Endodermal cell (in vitro differentiated cells): ENCODE data around the gene P2RX6. TPM values are rescaled to one million over a fixed set of nuclear protein-coding genes. Genes with fewer than 3 reads are reported as not detected.
A peak's percentile ranks its signal among the peaks of the same experiment; 100 is the strongest.
"Not testable (repeated sequence)": the region's sequence is repeated elsewhere in the genome, so short reads cannot be mapped to it uniquely, and the experiment has no call there.

Experiments used
- DNase-seq: peaks from one replicate; pipeline ENCODE4 v3.0.0-alpha.2; 2017
- H3K27ac ChIP-seq: 2 replicates; pipeline ENCODE4 v1.5.1; 2013; ENCODE audit warnings: mild to moderate bottlenecking, low read depth, low read length, moderate library complexity
- H3K27me3 ChIP-seq: 2 replicates; pipeline ENCODE4 v1.6.1; 2013; ENCODE audit warnings: mild to moderate bottlenecking, low read length, moderate library complexity; ENCODE audit not compliant: insufficient read depth, control insufficient read depth, poor library complexity, severe bottlenecking
- H3K36me3 ChIP-seq: 2 replicates; pipeline ENCODE4 v1.7.0; 2013; ENCODE audit warnings: mild to moderate bottlenecking, low read length, moderate library complexity; ENCODE audit not compliant: control insufficient read depth, insufficient read depth
- H3K4me1 ChIP-seq: one replicate; pipeline ENCODE4 v1.7.0; 2013; ENCODE audit warnings: low read length; ENCODE audit not compliant: control insufficient read depth, insufficient read depth
- H3K4me3 ChIP-seq: 2 replicates; pipeline ENCODE4 v1.5.1; 2013; ENCODE audit warnings: mild to moderate bottlenecking, low read length, moderate library complexity
- H3K9ac ChIP-seq: 2 replicates; pipeline ENCODE4 v1.6.1; 2013; ENCODE audit warnings: mild to moderate bottlenecking, low read length, moderate library complexity; ENCODE audit not compliant: poor library complexity, severe bottlenecking; ENCODE audit errors: extremely low read depth
- H3K9me3 ChIP-seq: 2 replicates; pipeline ENCODE4 v1.6.1; 2013; ENCODE audit warnings: mild to moderate bottlenecking, low read length, moderate library complexity; ENCODE audit not compliant: control insufficient read depth
- H3K27ac Mint-ChIP-seq: 2 replicates; pipeline ENCODE4 v1.8.0; 2020; ENCODE audit warnings: mixed read lengths
- H3K27me3 Mint-ChIP-seq: 2 replicates; pipeline ENCODE4 v1.8.0; 2021; ENCODE audit warnings: mild to moderate bottlenecking, mixed read lengths; ENCODE audit not compliant: insufficient read depth
- H3K36me3 Mint-ChIP-seq: 2 replicates; pipeline ENCODE4 v1.8.0; 2020; ENCODE audit warnings: low read depth, mixed read lengths
- H3K4me1 Mint-ChIP-seq: 2 replicates; pipeline ENCODE4 v1.8.0; 2020; ENCODE audit warnings: mixed read lengths
- H3K4me3 Mint-ChIP-seq: 2 replicates; pipeline ENCODE4 v1.8.0; 2020; ENCODE audit warnings: mild to moderate bottlenecking, moderate library complexity, mixed read lengths
- H3K9me3 Mint-ChIP-seq: 2 replicates; pipeline ENCODE4 v1.8.0; 2020; ENCODE audit warnings: mild to moderate bottlenecking, mixed read lengths
- CTCF ChIP-seq: fragments of 200-600 bp; sonication (generic); conservative IDR thresholded peaks from 2 replicates; pipeline ENCODE4 v1.5.0; 2021; ENCODE audit warnings: antibody characterized with exemption, mild to moderate bottlenecking
- WGBS, 2 experiments: methylation state at CpG; one replicate each; pipeline versions ENCODE4 v1.1.5 to v1.1.7; 2013; ENCODE audit warnings: missing lambda C conversion rate in 2 of 2, mixed read lengths in 1 of 2; ENCODE audit not compliant: insufficient coverage in 1 of 2, insufficient read length in 1 of 2; 5-methylcytosine and 5-hydroxymethylcytosine counted together
- total RNA-seq, 2 donors: library from RNA; stranded (reverse); fragmentation: NEBNext Ultra II Directional in 1 of 2; extraction: Animal tissue kit (Norgen Biotek cat#: 25700) in 1 of 2; gene quantifications; 2 replicates in 1 of 2; 3 replicates in 1 of 2; pipeline ENCODE4 v1.2.1, GENCODE V29; 2021

Gene P2RX6
- total RNA-seq, 2 donors from 2014 or later, result 0.73 to 1.9 TPM

GRCh38 chr22:21000987-21001600 is 13.9 kb upstream of the P2RX6 start:
- no peaks in the 10 kb centered on the region for H3K9me3 Mint-ChIP-seq
- H3K27ac Mint-ChIP-seq, result peak overlapping the region; percentile 92
- Histone ChIP-seq H3K9me3 (no peaks in the 10 kb centered on the region), H3K27ac (peak overlapping the region; percentile 96), H3K4me1 (peaks cover 11% of the 10 kb centered on the region), H3K36me3 (no peaks in the 10 kb centered on the region), H3K4me3 (peak overlapping the region; percentile 91), H3K27me3 (no peaks in the 10 kb centered on the region), H3K9ac (peak overlapping the region; percentile 85)
- TF ChIP-seq CTCF, result no peak
- no peak for DNase-seq
- WGBS, 2 experiments, result 23 to 39% methylated on average over 11 to 26 of the region's 26 CpGs
- H3K36me3 Mint-ChIP-seq, result peaks cover 3% of the 10 kb centered on the region
- no peaks in the 10 kb centered on the region for H3K27me3 Mint-ChIP-seq
- peaks cover 12% of the 10 kb centered on the region for H3K4me1 Mint-ChIP-seq
- H3K4me3 Mint-ChIP-seq, result peak overlapping the region; percentile 84

GRCh38 chr22:21001601-21002325 is 13.2 kb upstream of the P2RX6 start, which contains the start of gene THAP7:
TSS of gene THAP7 (minus strand) at chr22:21002118. CDS start at chr22:21001911, 207 bp downstream.
- Mint-ChIP-seq H3K4me1 (peaks cover 12% of the 10 kb centered on the region), H3K27ac (peak within 1 kb of the TSS; percentile 92), H3K36me3 (no peaks in the 10 kb centered on the region), H3K9me3 (no peaks in the 10 kb centered on the region), H3K27me3 (no peaks in the 10 kb centered on the region), H3K4me3 (peak within 1 kb of the TSS; percentile 84)
- WGBS, 2 experiments, result 0 to 1% methylated on average over 23 to 83 of the region's 83 CpGs
- Histone ChIP-seq H3K9ac (peak within 1 kb of the TSS; percentile 85), H3K4me1 (peaks cover 11% of the 10 kb centered on the region), H3K36me3 (no peaks in the 10 kb centered on the region), H3K27ac (peak within 1 kb of the TSS; percentile 96), H3K4me3 (peak within 1 kb of the TSS; percentile 91), H3K9me3 (no peaks in the 10 kb centered on the region), H3K27me3 (no peaks in the 10 kb centered on the region)
- TF ChIP-seq CTCF, result no peak
- peak; percentile 98 for DNase-seq

- Mint-ChIP-seq H3K27ac (no peak overlapping the region), H3K36me3 (no peaks in the 10 kb centered on the region), H3K27me3 (no peaks in the 10 kb centered on the region), H3K4me3 (peak overlapping the region; percentile 84), H3K9me3 (no peaks in the 10 kb centered on the region), H3K4me1 (peaks cover 12% of the 10 kb centered on the region)
- 93 to 95% methylated on average over 3 to 4 of the region's 4 CpGs for WGBS, 2 experiments
- no peak for TF ChIP-seq CTCF
- Histone ChIP-seq H3K27me3 (no peaks in the 10 kb centered on the region), H3K4me3 (peak overlapping the region; percentile 91), H3K27ac (no peak overlapping the region), H3K9me3 (no peaks in the 10 kb centered on the region), H3K9ac (no peak overlapping the region), H3K4me1 (peaks cover 11% of the 10 kb centered on the region), H3K36me3 (no peaks in the 10 kb centered on the region)
- no peak for DNase-seq
These were observed 11.2 kb upstream of the P2RX6 start for GRCh38 chr22:21003782-21004181.

- WGBS, 2 experiments, result 83 to 86% methylated on average over 7 to 13 of the region's 13 CpGs
- H3K4me3 Mint-ChIP-seq, result not testable (repeated sequence)
These were observed 5.8 kb upstream of the P2RX6 start for GRCh38 chr22:21009208-21009607.

More at GRCh38 chr22:21009208-21009607, 5.8 kb upstream of the P2RX6 start:
- H3K4me3 ChIP-seq, H3K9me3 ChIP-seq, H3K27me3 Mint-ChIP-seq, H3K27ac ChIP-seq, H3K9me3 Mint-ChIP-seq, H3K9ac ChIP-seq, H3K36me3 Mint-ChIP-seq, H3K27ac Mint-ChIP-seq, H3K4me1 Mint-ChIP-seq, H3K36me3 ChIP-seq, H3K4me1 ChIP-seq, DNase-seq, H3K27me3 ChIP-seq: not testable (repeated sequence)
